Neural progenitor cell (in vitro differentiated cells): ENCODE results near the gene CYTH1.

Experiments used
- CTCF ChIP-seq: fragments of 200-600 bp; sonication (generic); IDR thresholded peaks from 2 replicates; pipeline ENCODE4 v1.5.1; 2017; ENCODE audit warnings: antibody characterized with exemption, mild to moderate bottlenecking
- EZH2phosphoT487 ChIP-seq: fragments of 200-600 bp; sonication (generic); IDR thresholded peaks from 2 replicates; pipeline ENCODE4 v1.6.1; 2017; ENCODE audit warnings: antibody characterized with exemption

DNA sequence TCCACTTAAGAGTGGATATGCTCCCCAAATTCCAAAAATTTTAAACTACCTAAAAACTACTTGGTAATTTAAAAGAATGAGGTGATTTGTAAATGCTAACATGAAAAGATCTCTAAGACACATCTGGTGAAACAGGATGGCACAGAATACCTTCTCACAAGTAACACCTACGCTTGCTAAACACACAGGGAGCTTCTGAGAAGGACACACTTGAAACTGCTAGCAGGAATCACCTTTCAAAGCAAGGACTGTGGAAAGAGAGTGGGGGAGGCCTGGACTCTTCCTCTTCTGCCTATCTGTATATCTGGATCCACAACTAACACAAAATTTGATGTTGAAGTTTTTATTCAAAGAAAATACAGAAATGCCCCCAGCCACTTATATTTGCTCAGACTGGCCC lies 52.4 kb downstream of the CYTH1 start:
- TF ChIP-seq CTCF (no peak), EZH2phosphoT487 (no peak)
